Mammary epithelial cell (primary cell): ENCODE results near the gene FASTKD1.

ENCODE experiments used
- EZH2 ChIP-seq: IDR thresholded peaks from 2 replicates; pipeline ENCODE4 v1.6.1; 2012; ENCODE audit warnings: low read length, inconsistent platforms, borderline replicate concordance
- TF ChIP-seq, protein P1 (sequence below), 2 donors: IDR thresholded peaks in 1 of 2; conservative IDR thresholded peaks in 1 of 2; 2 replicates each; pipeline ENCODE4 v1.5.1; 2011 to 2012; ENCODE audit warnings: inconsistent platforms in 2 of 2, low read length in 2 of 2, mild to moderate bottlenecking in 2 of 2, control low read depth in 1 of 2, low read depth in 1 of 2; ENCODE audit not compliant: insufficient read depth in 1 of 2; ENCODE audit errors: extremely low read depth in 1 of 2

DNA sequence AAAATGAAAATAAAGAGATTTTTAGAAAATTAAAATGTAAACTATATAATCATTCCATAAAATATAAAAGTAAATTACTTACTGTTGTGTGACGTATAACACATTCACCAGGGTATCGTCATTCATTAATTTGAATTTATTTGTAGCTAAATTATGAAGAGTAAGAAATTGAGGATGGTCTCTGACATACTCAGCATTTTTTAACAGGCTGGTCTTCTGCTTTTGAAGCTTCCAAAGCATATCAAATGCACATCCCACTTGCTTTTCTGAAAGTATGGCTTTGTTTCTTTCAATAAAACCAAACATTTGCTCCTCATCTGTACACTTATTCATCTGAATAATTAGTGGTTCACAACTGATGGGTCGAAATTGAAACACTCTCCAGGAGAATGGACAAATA is 2.1 kb downstream of the FASTKD1 start:
- TF ChIP-seq, protein P1, sequence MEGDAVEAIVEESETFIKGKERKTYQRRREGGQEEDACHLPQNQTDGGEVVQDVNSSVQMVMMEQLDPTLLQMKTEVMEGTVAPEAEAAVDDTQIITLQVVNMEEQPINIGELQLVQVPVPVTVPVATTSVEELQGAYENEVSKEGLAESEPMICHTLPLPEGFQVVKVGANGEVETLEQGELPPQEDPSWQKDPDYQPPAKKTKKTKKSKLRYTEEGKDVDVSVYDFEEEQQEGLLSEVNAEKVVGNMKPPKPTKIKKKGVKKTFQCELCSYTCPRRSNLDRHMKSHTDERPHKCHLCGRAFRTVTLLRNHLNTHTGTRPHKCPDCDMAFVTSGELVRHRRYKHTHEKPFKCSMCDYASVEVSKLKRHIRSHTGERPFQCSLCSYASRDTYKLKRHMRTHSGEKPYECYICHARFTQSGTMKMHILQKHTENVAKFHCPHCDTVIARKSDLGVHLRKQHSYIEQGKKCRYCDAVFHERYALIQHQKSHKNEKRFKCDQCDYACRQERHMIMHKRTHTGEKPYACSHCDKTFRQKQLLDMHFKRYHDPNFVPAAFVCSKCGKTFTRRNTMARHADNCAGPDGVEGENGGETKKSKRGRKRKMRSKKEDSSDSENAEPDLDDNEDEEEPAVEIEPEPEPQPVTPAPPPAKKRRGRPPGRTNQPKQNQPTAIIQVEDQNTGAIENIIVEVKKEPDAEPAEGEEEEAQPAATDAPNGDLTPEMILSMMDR (conservative IDR thresholded peaks at IDR 0.05 in 1 of 2, IDR thresholded peaks at IDR 0.05 in 1 of 2; ENCODE audit: extremely low read depth in 1 of 2, insufficient read depth in 1 of 2, low read depth in 1 of 2, low read length in 2 of 2): no peak
- no peak for TF ChIP-seq EZH2
